OCI-LY7 (cell line): ENCODE data around the gene GLRX5. TPM values are rescaled to one million over a fixed set of nuclear protein-coding genes. Genes with fewer than 3 reads are reported as not detected.

ENCODE experiments used
- small RNA-seq: library from RNA; depleted of rRNA; stranded (forward); fragments of <200 nt; gene quantifications from one replicate; pipeline ENCODE3, GENCODE V24; 2014
- total RNA-seq, 2 experiments: library from RNA; depleted of rRNA in 1 of 2; stranded (reverse); fragments of >200 nt in 1 of 2; shearing (Covaris generic) in 1 of 2; gene quantifications; 2 replicates each; pipeline ENCODE4 v1.2.3, GENCODE V29; 2014 to 2022

GLRX5 gene
- total RNA-seq, 2 experiments from 2014 or later: 68.2 to 78.4 TPM

Small RNA genes within 50 kb of the gene (small RNA-seq; reads per million reads assigned to genes)
- 1.9 reads per million, percentile 75 among the genes with 10 or more reads in this experiment for gene SCARNA13

Other genes with a start within 250 kb of the GLRX5 start
- 5.8 and 6.8 TPM in 2 replicates for gene CLMN, start 215.1 kb upstream of the GLRX5 start, total RNA-seq (2014; rRNA removed; shearing (Covaris generic))
- gene CLMN, start 215.1 kb upstream of the GLRX5 start, total RNA-seq (2022): 12.0 and 13.0 TPM in 2 replicates
- gene SYNE3, start 18.4 kb upstream of the GLRX5 start, total RNA-seq (2014; rRNA removed; shearing (Covaris generic)): 0.26 and 0.60 TPM in 2 replicates
- 4.1 and 4.5 TPM in 2 replicates for gene SYNE3, start 18.4 kb upstream of the GLRX5 start, total RNA-seq (2022)
- gene TCL1B, start 151.4 kb downstream of the GLRX5 start, total RNA-seq (2014; rRNA removed; shearing (Covaris generic)): 75.2 and 83.2 TPM in 2 replicates
- 5.6 and 5.7 TPM in 2 replicates for gene TCL1B, start 151.4 kb downstream of the GLRX5 start, total RNA-seq (2022)
- 1,441 and 1,586 TPM in 2 replicates for gene TCL1A, start 179.1 kb downstream of the GLRX5 start, total RNA-seq (2014; rRNA removed; shearing (Covaris generic))
- gene TCL1A, start 179.1 kb downstream of the GLRX5 start, total RNA-seq (2022): 574 and 673 TPM in 2 replicates